HepG2 (cell line): ENCODE measurements around the gene CNNM4. TPM values are rescaled to one million over a fixed set of nuclear protein-coding genes. Genes with fewer than 3 reads are reported as not detected.

Source experiments
- HDAC1 ChIP-seq: sonication (generic); formaldehyde crosslinking; IDR thresholded peaks from 2 replicates; pipeline ENCODE4 v1.5.1; 2020; ENCODE audit warnings: mild to moderate bottlenecking, missing genetic modification reagents
- HMG20A ChIP-seq: IDR thresholded peaks from 2 replicates; pipeline ENCODE4 v1.6.1; 2016; ENCODE audit warnings: borderline replicate concordance
- NBN ChIP-seq: fragments of 450-650 bp; conservative IDR thresholded peaks from 2 replicates; pipeline ENCODE4 v1.6.1; 2017
- NFKB2 ChIP-seq: sonication (generic); formaldehyde crosslinking; IDR thresholded peaks from 2 replicates; pipeline ENCODE4 v1.4.0; 2020; ENCODE audit warnings: missing genetic modification reagents, borderline replicate concordance
- SALL2 ChIP-seq: sonication (generic); formaldehyde crosslinking; IDR thresholded peaks from 2 replicates; pipeline ENCODE4 v1.8.1; 2023; ENCODE audit warnings: mild to moderate bottlenecking, missing genetic modification reagents, inconsistent platforms
- SMAD9 ChIP-seq: sonication (generic); formaldehyde crosslinking; IDR thresholded peaks from 2 replicates; pipeline ENCODE4 v1.5.1; 2020; ENCODE audit warnings: mild to moderate bottlenecking, missing genetic modification reagents
- SOX6 ChIP-seq, 2 experiments: fragments of 450-650 bp in 1 of 2; sonication (generic) in 1 of 2; formaldehyde crosslinking in 1 of 2; IDR thresholded peaks; 2 replicates each; pipeline versions ENCODE4 v1.4.0 to v1.6.1; 2017 to 2020; ENCODE audit warnings: antibody characterized with exemption in 1 of 2, mild to moderate bottlenecking in 1 of 2, missing genetic modification reagents in 1 of 2
- U2AF1 ChIP-seq: fragments of 200-400 bp; formaldehyde crosslinking; optimal IDR thresholded peaks from 2 replicates; pipeline ENCODE3; 2017; ENCODE audit warnings: mild to moderate bottlenecking, low read depth, low read length
- ZC3H13 ChIP-seq: sonication (generic); formaldehyde crosslinking; IDR thresholded peaks from 2 replicates; pipeline ENCODE4 v1.8.1; 2023; ENCODE audit warnings: mild to moderate bottlenecking, missing genetic modification reagents, moderate library complexity
- ZMYM3 ChIP-seq: sonication (generic); formaldehyde crosslinking; IDR thresholded peaks from 2 replicates; pipeline ENCODE4 v1.5.1; 2020; ENCODE audit warnings: mild to moderate bottlenecking, missing genetic modification reagents
- ZNF331 ChIP-seq: sonication (generic); formaldehyde crosslinking; IDR thresholded peaks from 2 replicates; pipeline ENCODE4 v1.4.0; 2020; ENCODE audit warnings: missing genetic modification reagents
- ZNF350 ChIP-seq: sonication (generic); formaldehyde crosslinking; IDR thresholded peaks from 2 replicates; pipeline ENCODE4 v1.4.0; 2020; ENCODE audit warnings: mild to moderate bottlenecking, low read depth, missing genetic modification reagents, borderline replicate concordance
- ZNF543 ChIP-seq: sonication (generic); formaldehyde crosslinking; IDR thresholded peaks from 2 replicates; pipeline ENCODE4 v1.4.0; 2020; ENCODE audit warnings: mild to moderate bottlenecking, missing genetic modification reagents
- ZNF563 ChIP-seq: sonication (generic); formaldehyde crosslinking; IDR thresholded peaks from 2 replicates; pipeline ENCODE4 v1.8.0; 2022; ENCODE audit warnings: mild to moderate bottlenecking, moderate library complexity, missing genetic modification reagents
- ZNF572 ChIP-seq: sonication (generic); formaldehyde crosslinking; IDR thresholded peaks from 2 replicates; pipeline ENCODE4 v1.5.1; 2020; ENCODE audit warnings: mild to moderate bottlenecking, missing genetic modification reagents
- ZNF775 ChIP-seq: sonication (generic); formaldehyde crosslinking; IDR thresholded peaks from 2 replicates; pipeline ENCODE4 v1.4.0; 2020; ENCODE audit warnings: missing genetic modification reagents, mild to moderate bottlenecking, moderate library complexity, borderline replicate concordance
- polyA plus RNA-seq, 8 experiments: library from polyadenylated mRNA; depleted of rRNA in 3 of 8; stranded (reverse) in 7 of 8; unstranded in 1 of 8; fragments of >200 nt; fragmentation: Illumina TruSeq in 4 of 8; extraction: Trizol in 4 of 8; gene quantifications; 2 replicates each; pipeline versions ENCODE4 v1.2.1 to v1.2.3, GENCODE V29; 2011 to 2016; ENCODE audit warnings: low read depth in 4 of 8, missing spikeins in 1 of 8, mixed read lengths in 1 of 8; ENCODE audit not compliant: insufficient read depth in 1 of 8
- total RNA-seq, 5 experiments: library from RNA; depleted of rRNA; stranded (reverse); fragments of >200 nt; fragmentation: Illumina TruSeq; extraction: Trizol; gene quantifications; 2 replicates each; pipeline ENCODE4 v1.2.3, GENCODE V29; 2016; ENCODE audit warnings: low read depth in 1 of 5
- TF ChIP-seq, protein P1 (sequence below): conservative IDR thresholded peaks from 2 replicates; pipeline ENCODE4 v1.6.1; 2018; ENCODE audit warnings: missing genetic modification reagents
- TF ChIP-seq, protein P2 (sequence below): sonication (generic); formaldehyde crosslinking; IDR thresholded peaks from 2 replicates; pipeline ENCODE4 v1.5.0; 2020; ENCODE audit warnings: missing genetic modification reagents, mild to moderate bottlenecking, borderline replicate concordance
- TF ChIP-seq, protein P3 (sequence below): sonication (generic); formaldehyde crosslinking; IDR thresholded peaks from 2 replicates; pipeline ENCODE4 v1.4.0; 2020; ENCODE audit warnings: mild to moderate bottlenecking, missing genetic modification reagents
- TF ChIP-seq, protein P4 (sequence below): sonication (generic); formaldehyde crosslinking; IDR thresholded peaks from 2 replicates; pipeline ENCODE4 v1.4.0; 2020; ENCODE audit warnings: mild to moderate bottlenecking, missing genetic modification reagents
- TF ChIP-seq, protein P5 (sequence below): sonication (generic); formaldehyde crosslinking; IDR thresholded peaks from 2 replicates; pipeline ENCODE4 v1.4.0; 2020; ENCODE audit warnings: missing genetic modification reagents, mild to moderate bottlenecking, borderline replicate concordance
- TF ChIP-seq, protein P6 (sequence below): sonication (generic); formaldehyde crosslinking; IDR thresholded peaks from 2 replicates; pipeline ENCODE4 v1.8.1; 2023; ENCODE audit warnings: mild to moderate bottlenecking, missing genetic modification reagents, borderline replicate concordance

CNNM4 gene
- total and polyA plus RNA-seq, 2 of the 13 experiments (the other 11 are each of a cell fraction or from before 2014, with no cell fraction given) = 5.9 to 8.4 TPM

DNA sequence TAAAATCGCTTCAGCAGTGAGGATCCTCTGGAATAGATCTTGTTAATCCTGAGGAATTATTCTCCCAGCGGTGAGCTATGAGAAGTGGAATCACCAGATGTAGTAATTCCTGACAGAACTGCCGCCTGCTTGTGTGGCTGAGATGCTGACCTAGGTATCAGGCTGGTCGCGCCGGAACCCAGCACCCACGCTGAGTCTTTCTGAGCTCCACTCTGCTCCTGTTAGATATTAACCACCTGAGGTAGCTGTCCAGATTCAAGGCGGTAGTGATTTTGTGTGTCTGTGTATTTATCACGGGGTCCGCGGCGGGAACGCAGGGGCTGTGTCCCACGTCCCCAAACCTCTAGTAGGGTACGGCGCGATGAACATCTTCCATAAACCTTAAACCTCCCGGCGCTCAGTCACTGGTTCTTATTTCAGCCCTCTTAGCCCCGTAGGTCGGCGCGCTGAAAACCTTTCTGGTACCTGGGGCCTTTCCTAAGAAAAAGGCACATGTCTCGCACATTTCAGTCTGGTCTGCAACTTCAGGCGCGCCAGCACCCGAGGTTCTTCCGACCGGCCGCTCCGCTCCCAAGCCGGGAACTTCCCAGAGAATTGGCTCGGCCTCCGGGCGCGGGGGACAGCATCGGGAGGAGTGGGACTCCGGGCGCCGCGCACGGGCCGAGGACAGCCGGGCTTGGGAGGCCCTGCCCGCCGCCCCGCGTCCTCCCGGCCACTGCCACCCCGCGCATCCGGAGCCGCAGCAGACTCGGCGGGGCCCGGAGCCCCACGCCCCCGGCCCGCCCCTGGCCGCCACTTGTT lies 54.8 kb downstream of the CNNM4 start (continued):
- TF ChIP-seq, protein P1, sequence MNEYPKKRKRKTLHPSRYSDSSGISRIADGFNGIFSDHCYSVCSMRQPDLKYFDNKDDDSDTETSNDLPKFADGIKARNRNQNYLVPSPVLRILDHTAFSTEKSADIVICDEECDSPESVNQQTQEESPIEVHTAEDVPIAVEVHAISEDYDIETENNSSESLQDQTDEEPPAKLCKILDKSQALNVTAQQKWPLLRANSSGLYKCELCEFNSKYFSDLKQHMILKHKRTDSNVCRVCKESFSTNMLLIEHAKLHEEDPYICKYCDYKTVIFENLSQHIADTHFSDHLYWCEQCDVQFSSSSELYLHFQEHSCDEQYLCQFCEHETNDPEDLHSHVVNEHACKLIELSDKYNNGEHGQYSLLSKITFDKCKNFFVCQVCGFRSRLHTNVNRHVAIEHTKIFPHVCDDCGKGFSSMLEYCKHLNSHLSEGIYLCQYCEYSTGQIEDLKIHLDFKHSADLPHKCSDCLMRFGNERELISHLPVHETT = no peak; the same call in 1 of the 2 replicates
- TF ChIP-seq HDAC1 (CRISPR knock-in tag) (peak; percentile 59), SALL2 (CRISPR knock-in tag) (peak; percentile 47; the same call in 1 of the 2 replicates), ZC3H13 (CRISPR knock-in tag) (0 out of 2 replicates have a peak, but pooled peaks have one; percentile 67), ZNF331 (no peak), ZNF572 (no peak), SMAD9 (CRISPR knock-in tag) (peak; percentile 54; the same call in 1 of the 2 replicates), ZNF563 (CRISPR knock-in tag) (no peak; the same call in 1 of the 2 replicates), NFKB2 (CRISPR knock-in tag) (peak; percentile 9; the same call in 1 of the 2 replicates), NBN (no peak), ZMYM3 (CRISPR knock-in tag) (no peak), U2AF1 (no peak), HMG20A (CRISPR knock-in tag) (no peak), ZNF543 (peak; percentile 60; the same call in 1 of the 2 replicates), SOX6 (IDR thresholded peaks at IDR 0.05) (no peak), SOX6 (CRISPR knock-in tag; IDR thresholded peaks at IDR 0.05) (no peak), ZNF775 (CRISPR knock-in tag) (0 out of 2 replicates have a peak, but pooled peaks have one; percentile 45), ZNF350 (CRISPR knock-in tag) (peak; percentile 55; the same call in 1 of the 2 replicates)
- TF ChIP-seq, protein P2, sequence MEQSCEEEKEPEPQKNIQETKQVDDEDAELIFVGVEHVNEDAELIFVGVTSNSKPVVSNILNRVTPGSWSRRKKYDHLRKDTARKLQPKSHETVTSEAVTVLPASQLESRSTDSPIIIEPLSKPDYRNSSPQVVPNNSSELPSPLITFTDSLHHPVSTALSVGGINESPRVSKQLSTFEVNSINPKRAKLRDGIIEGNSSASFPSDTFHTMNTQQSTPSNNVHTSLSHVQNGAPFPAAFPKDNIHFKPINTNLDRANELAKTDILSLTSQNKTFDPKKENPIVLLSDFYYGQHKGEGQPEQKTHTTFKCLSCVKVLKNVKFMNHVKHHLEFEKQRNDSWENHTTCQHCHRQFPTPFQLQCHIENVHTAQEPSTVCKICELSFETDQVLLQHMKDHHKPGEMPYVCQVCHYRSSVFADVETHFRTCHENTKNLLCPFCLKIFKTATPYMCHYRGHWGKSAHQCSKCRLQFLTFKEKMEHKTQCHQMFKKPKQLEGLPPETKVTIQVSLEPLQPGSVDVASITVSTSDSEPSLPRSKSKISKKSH (CRISPR knock-in tag) = no peak
- TF ChIP-seq, protein P3, sequence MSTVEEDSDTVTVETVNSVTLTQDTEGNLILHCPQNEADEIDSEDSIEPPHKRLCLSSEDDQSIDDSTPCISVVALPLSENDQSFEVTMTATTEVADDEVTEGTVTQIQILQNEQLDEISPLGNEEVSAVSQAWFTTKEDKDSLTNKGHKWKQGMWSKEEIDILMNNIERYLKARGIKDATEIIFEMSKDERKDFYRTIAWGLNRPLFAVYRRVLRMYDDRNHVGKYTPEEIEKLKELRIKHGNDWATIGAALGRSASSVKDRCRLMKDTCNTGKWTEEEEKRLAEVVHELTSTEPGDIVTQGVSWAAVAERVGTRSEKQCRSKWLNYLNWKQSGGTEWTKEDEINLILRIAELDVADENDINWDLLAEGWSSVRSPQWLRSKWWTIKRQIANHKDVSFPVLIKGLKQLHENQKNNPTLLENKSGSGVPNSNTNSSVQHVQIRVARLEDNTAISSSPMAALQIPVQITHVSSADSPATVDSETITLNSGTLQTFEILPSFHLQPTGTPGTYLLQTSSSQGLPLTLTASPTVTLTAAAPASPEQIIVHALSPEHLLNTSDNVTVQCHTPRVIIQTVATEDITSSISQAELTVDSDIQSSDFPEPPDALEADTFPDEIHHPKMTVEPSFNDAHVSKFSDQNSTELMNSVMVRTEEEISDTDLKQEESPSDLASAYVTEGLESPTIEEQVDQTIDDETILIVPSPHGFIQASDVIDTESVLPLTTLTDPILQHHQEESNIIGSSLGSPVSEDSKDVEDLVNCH = 0 out of 2 replicates have a peak, but pooled peaks have one; percentile 37
- TF ChIP-seq, protein P4, sequence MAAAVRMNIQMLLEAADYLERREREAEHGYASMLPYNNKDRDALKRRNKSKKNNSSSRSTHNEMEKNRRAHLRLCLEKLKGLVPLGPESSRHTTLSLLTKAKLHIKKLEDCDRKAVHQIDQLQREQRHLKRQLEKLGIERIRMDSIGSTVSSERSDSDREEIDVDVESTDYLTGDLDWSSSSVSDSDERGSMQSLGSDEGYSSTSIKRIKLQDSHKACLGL (CRISPR knock-in tag) = peak; percentile 7; the same call in 1 of the 2 replicates
- TF ChIP-seq, protein P5, sequence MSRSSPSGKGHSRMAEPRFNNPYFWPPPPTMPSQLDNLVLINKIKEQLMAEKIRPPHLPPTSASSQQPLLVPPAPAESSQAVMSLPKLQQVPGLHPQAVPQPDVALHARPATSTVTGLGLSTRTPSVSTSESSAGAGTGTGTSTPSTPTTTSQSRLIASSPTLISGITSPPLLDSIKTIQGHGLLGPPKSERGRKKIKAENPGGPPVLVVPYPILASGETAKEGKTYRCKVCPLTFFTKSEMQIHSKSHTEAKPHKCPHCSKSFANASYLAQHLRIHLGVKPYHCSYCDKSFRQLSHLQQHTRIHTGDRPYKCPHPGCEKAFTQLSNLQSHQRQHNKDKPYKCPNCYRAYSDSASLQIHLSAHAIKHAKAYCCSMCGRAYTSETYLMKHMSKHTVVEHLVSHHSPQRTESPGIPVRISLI (CRISPR knock-in tag) = peak; percentile 49; the same call in 1 of the 2 replicates
- TF ChIP-seq, protein P6, sequence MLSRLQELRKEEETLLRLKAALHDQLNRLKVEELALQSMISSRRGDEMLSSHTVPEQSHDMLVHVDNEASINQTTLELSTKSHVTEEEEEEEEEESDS (CRISPR knock-in tag) = no peak
